Mucosa of gallbladder (tissue), 1 donor: ENCODE measurements around the gene WWC1. TPM values are rescaled to one million over a fixed set of nuclear protein-coding genes. Genes with fewer than 3 reads are reported as not detected.
A peak's percentile ranks its signal among the peaks of the same experiment; 100 is the strongest.

Experiments
- DNase-seq: peaks from one replicate; pipeline ENCODE4 v3.0.0-alpha.2; 2020; ENCODE audit warnings: low spot score
- total RNA-seq: library from RNA; stranded (reverse); gene quantifications from one replicate; pipeline ENCODE4 v1.2.1, GENCODE V29; 2021
- donor health status: DM: no; HTN: no; CAD: no.

WWC1 gene
- total RNA-seq, result 58.4 TPM

DNA sequence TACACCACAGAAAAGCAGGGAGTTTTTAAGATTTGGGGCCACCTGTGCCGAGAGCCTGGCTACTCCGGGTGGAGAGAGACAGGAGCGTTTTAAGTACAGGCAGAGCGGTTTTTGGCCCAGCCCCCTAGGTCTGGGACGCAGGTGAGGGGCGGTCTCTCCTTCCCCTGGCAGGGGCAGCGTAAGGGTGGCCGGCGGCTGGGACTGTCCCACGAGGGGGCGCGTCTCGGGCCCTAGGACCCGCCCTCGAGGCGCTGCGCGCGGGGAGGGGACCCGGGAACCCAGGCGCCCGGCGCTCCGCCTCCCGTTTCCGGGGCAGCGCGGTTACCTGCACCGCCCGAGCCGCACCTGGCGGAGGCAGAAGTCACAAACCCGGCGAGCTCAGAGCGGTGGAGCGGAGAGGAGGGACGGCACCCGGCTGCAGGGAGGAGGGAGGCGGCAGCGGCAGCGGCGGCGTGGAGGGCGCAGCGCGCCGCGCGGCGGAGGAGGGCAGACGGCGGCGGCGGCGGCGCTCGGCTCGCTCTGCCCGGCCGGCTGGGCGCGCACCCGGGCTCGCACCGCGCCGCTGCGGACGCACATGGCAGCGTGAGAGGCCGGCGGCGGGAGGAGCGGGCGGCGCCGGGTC is at the start of gene WWC1:
TSS of gene WWC1 (plus strand) at position 304 of the 622 bp plus-strand sequence. CDS start 508 bp downstream, outside the sequence.
- peak; percentile 81 for DNase-seq

DNA sequence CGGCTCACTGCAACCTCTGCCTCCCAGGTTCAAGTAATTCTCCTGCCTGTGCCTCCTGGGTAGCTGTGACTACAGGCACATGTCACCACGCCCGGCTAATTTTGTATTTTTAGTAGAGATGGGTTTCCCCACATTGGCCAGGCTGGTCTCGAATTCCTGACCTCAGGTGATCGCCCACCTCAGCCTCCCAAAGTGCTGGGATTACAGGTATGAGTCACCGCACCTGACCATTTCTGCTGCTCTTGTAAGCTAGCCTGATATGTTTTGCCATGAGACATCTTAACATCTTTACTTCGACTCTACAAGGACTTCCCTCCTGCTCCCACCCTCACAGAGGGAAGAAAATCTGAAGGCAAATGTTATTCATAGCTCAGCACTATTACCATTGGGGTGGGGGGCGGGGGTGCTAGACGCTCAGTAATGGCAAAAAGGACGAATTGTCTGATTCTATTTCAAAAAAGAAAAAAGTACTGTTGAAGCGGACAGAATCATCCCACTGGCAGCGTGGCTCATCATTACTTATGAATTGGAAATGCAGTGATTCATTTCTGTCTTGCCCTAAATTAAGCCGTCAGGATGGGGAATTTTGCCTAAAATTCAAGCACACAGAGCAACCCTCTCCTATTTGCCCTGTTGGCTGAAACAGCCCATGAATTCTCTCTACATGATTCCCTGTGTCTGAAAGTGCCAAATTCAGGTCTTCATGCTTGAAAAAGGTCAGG is 46.4 kb upstream of the WWC1 start:
- no peak for DNase-seq

DNA sequence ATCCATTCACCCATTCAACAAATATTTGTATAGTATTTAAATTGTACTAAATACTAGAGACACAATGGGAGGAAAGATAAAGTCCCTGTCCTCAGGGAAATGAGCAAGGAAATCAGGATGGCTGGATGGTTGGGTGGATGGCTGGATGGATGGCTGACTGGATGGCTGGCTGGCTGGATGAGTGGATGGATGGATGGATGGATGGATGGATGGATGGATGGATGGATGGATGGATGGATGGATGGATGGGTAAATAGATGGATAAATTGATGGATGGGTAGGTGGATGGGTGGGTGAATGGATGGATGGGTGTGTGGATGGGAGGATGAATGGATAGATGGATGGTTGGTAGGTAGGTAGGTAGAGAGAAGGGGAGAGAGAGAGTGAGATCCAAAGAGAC is 41.5 kb upstream of the WWC1 start:
- DNase-seq, result no peak

GRCh38 chr5:168251259-168251658 is 40.2 kb upstream of the WWC1 start:
- DNase-seq, result no peak

- DNase-seq, result no peak
Measured at GRCh38 chr5:168254013-168254693, 37.3 kb upstream of the WWC1 start.

DNA sequence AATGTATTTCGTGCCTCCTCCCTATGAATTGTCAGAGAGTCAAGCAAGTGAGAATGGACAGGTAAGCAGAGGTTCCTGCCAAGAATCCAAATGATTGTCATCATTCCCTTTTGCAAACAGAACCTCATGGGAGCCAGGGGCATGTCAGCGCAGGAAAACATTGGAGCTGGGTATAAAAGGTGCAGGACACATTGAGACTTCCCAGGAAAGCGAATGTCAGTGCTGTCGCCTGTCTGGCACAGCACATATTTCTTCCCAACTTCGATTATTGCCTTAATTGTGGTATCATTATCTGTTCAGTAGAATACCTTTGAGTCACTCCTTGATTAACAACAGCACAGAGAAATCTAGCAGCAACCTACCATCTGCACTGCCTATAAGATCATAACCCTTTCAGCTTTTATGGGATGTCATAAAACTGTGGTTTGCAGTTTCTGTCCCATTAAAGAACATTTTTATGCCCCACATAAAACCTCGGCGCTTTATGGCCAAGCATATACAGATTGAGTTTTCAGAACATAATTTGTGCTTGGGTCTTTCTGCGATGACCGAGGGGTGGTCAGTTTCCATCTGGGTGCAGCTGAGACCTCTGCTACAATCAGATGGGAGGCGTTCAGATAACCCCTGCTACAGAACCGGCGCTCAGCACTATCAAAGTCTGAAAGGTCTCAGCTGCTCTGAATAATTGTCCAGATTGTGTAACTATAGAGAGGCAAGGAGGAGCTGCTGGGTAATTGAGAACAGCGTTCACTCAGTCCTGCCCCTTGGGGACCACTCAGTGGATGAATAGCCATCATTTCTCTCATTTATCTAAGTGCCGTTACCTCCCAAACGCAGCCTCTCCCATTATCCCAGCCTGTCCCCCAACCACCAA is 30.9 kb upstream of the WWC1 start:
- DNase-seq, result no peak

- DNase-seq, result no peak
Measured at GRCh38 chr5:168261227-168261571, 30.2 kb upstream of the WWC1 start.

DNA sequence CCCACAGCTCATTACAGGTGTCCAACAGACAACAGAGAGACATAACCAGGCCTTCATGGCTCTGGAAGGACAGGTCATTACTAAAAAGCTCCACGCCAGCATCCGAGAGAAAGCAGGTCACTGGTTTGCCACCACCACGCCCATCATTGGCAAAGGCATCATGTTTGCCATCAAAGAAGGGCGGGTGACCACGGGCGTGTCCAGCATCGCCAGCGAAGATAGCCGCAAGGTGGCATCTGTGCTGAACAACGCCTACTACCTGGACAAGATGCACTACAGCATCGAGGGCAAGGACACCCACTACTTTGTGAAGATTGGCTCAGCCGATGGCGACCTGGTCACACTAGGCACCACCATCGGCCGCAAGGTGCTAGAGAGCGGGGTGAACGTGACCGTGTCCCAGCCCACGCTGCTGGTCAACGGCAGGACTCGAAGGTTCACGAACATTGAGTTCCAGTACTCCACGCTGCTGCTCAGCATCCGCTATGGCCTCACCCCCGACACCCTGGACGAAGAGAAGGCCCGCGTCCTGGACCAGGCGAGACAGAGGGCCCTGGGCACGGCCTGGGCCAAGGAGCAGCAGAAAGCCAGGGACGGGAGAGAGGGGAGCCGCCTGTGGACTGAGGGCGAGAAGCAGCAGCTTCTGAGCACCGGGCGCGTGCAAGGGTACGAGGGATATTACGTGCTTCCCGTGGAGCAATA is 29.3 kb upstream of the WWC1 start:
- no peak for DNase-seq

GRCh38 chr5:168263121-168263520 is 28.3 kb upstream of the WWC1 start:
- DNase-seq, result no peak

DNA sequence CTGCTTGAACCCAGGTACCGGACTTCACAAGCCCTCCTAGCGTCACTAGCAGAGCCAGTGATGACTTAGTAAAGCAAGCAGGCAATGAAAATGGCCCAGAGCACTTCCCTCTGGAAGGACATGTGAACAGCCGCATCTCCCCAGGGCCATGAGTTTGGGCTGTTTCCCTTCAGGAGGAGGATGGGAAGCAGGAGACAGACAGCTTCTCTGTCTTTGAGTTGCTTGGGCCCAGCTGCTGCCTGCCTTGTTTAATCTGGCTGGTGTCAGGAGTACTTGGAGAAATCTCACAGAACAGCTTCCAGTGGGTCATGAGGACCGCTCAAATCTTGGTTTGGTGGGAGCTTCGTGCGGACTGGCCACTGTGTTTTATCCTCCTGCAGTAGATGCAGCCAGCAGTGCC is 25.4 kb upstream of the WWC1 start:
- no peak for DNase-seq

- peak; percentile 82 for DNase-seq
Measured at GRCh38 chr5:168268949-168269936, 22.2 kb upstream of the WWC1 start.

GRCh38 chr5:168269937-168270330 is 21.5 kb upstream of the WWC1 start:
- DNase-seq, result no peak

GRCh38 chr5:168270476-168270875 is 21.0 kb upstream of the WWC1 start:
- DNase-seq, result peak; percentile 37

DNA sequence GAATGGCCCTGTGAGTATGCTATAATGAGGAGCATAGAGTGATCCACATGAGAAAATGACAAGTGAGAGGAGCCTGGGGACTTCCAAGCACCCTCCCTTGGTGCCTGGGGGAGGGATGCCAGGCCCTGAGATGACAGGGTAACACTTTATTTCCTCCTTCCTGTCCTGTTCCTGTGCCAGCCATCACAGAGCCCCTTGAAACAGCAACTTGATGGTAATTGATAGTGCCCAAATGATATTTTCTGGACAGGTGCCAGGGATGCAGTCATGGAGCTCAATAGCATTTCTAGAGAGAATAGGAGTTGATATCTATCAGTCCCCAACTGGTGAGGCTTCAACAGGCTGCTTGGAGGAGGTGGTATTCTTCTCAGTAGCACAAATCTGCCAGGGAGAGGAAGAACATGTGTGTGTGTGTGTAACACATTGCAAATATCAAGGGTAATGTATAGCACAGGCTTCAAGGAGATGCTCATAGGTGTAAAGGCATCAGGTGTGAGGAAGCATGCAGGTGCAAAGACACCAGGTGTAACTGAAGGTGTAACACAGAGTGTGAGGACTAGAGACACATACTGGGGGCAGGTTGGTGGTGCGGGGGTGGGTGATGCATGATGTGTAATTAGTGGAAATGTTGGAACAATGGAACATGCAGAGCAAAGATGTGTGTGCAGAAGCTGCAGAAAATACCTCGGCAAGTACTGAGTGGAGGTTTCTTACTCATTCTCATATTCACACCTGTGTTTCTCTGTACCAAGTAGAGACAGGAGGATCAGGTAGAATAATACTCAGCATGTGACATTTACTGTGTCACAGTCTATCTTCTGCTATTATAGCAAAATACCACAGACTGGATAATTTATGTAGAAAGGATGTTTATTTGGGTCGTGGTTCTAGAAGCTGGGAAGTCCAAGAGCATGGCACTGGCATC is 18.1 kb upstream of the WWC1 start:
- no peak for DNase-seq

DNA sequence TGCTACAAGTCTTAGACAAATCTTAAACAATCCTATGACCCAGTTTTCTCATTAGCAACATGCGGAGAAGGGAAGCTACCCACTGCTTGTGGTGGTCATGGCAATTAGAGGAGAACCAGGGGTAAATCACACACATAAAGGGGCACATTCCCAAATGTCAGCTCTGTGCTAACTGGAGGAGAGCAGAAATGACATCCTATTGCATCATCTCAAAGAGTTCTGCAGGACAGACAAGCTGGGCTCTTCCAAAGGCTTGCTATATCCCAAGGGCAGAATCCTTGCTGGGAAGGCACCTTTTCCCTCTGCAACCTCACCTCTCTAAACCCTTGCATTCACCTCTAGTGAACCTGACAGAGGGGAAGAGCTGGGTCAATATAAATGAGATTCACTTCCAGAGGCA is 17.0 kb upstream of the WWC1 start:
- no peak for DNase-seq

GRCh38 chr5:168275940-168276339 is 15.5 kb upstream of the WWC1 start:
- DNase-seq, result no peak

- DNase-seq, result no peak
Measured at GRCh38 chr5:168282120-168282519, 9.3 kb upstream of the WWC1 start.

- DNase-seq, result no peak
Measured at GRCh38 chr5:168284809-168285208, 6.6 kb upstream of the WWC1 start.

GRCh38 chr5:168285696-168286095 is 5.7 kb upstream of the WWC1 start:
- DNase-seq, result no peak
